Endothelial cell of umbilical vein (primary cell): Measurements from ENCODE around the gene ATP2B2. TPM values are rescaled to one million over a fixed set of nuclear protein-coding genes. Genes with fewer than 3 reads are reported as not detected.

Experiments
- BruUV-seq: library from RNA; stranded (reverse); fragments of 400-500 nt; replicated peaks from 2 replicates; lab custom pipeline; 2021; lab: Mats Ljungman, UMichigan
- CTCF ChIA-PET: fragments of 300-600, 350-600 bp; sonication (Branson Sonifier 250); formaldehyde crosslinking; loops from one replicate; lab custom pipeline; 2021; ENCODE audit warnings: antibody characterized with exemption, inconsistent platforms; lab: Charles Lee
- POLR2A ChIA-PET: fragments of 300-600, 350-600 bp; sonication (Branson Sonifier 250); formaldehyde crosslinking; loops from one replicate; lab custom pipeline; 2021; ENCODE audit warnings: antibody characterized with exemption, inconsistent platforms; lab: Charles Lee
- DNase-seq: peaks from one replicate; pipeline ENCODE4 v3.0.0-alpha.2; 2011; ENCODE audit warnings: low read depth, low spot score
- FAIRE-seq: peaks from 2 replicates; lab custom pipeline; 2011; peaks lifted over from hg19 to GRCh38; lab: Jason Lieb, UNC
- H2AFZ ChIP-seq: 2 replicates; pipeline ENCODE4 v1.6.0; 2012; ENCODE audit warnings: low read depth, low read length, control low read depth, inconsistent platforms
- H3K27ac ChIP-seq: 2 replicates; pipeline ENCODE4 v1.5.1; 2011; ENCODE audit warnings: low read depth, mild to moderate bottlenecking, control low read depth, low read length, moderate library complexity; ENCODE audit not compliant: insufficient read depth
- H3K27me3 ChIP-seq, 2 experiments: 2 replicates each; pipeline versions ENCODE4 v1.6.0 to v1.6.1; 2011; ENCODE audit warnings: low read length in 2 of 2, mixed read lengths in 1 of 2; ENCODE audit not compliant: control insufficient read depth in 2 of 2, insufficient read depth in 2 of 2
- H3K36me3 ChIP-seq, 2 experiments: 2 replicates in 1 of 2; 3 replicates in 1 of 2; pipeline ENCODE4 v1.5.1; 2011; ENCODE audit warnings: low read length in 2 of 2, mild to moderate bottlenecking in 1 of 2, moderate library complexity in 1 of 2; ENCODE audit not compliant: control insufficient read depth in 2 of 2, insufficient read depth in 2 of 2; ENCODE audit errors: extremely low read depth in 1 of 2
- H3K4me1 ChIP-seq: 3 replicates; pipeline ENCODE4 v1.5.1; 2011; ENCODE audit warnings: mild to moderate bottlenecking, low read length; ENCODE audit not compliant: control insufficient read depth, insufficient read depth; ENCODE audit errors: extremely low read depth
- H3K4me2 ChIP-seq: 2 replicates; pipeline ENCODE4 v1.6.1; 2011; ENCODE audit warnings: low read length, control low read depth, mixed read lengths; ENCODE audit not compliant: insufficient read depth
- H3K4me3 ChIP-seq, 3 experiments: fragments of 200-600 bp in 1 of 3; sonication (generic), shearing (Covaris generic) in 1 of 3; replicated peaks in 1 of 3; 2 replicates each; pipeline ENCODE4 v1.5.1; 2011 to 2016; ENCODE audit warnings: control low read depth in 3 of 3, low read length in 3 of 3, mild to moderate bottlenecking in 2 of 3, inconsistent platforms in 1 of 3, low read depth in 1 of 3, moderate library complexity in 1 of 3; ENCODE audit not compliant: insufficient read depth in 1 of 3
- H3K79me2 ChIP-seq: 2 replicates; pipeline ENCODE4 v1.6.0; 2012; ENCODE audit warnings: low read length, inconsistent platforms; ENCODE audit not compliant: control insufficient read depth, insufficient read depth
- H3K9ac ChIP-seq: replicated peaks from 2 replicates; pipeline ENCODE3; 2011; ENCODE audit warnings: low read length, control low read depth; ENCODE audit not compliant: insufficient read depth; ENCODE audit errors: extremely low read depth
- H3K9me1 ChIP-seq: replicated peaks from 3 replicates; pipeline ENCODE4 v1.6.0; 2011; ENCODE audit warnings: mild to moderate bottlenecking, low read length; ENCODE audit not compliant: control insufficient read depth, insufficient read depth; ENCODE audit errors: extremely low read depth
- H3K9me3 ChIP-seq: replicated peaks from 2 replicates; pipeline ENCODE4 v1.5.1; 2012; ENCODE audit warnings: low read length, inconsistent platforms; ENCODE audit not compliant: control insufficient read depth, insufficient read depth
- H4K20me1 ChIP-seq: replicated peaks from 2 replicates; pipeline ENCODE3; 2011; ENCODE audit warnings: mild to moderate bottlenecking, low read length; ENCODE audit not compliant: control insufficient read depth, insufficient read depth; ENCODE audit errors: extremely low read depth
- EZH2 ChIP-seq: IDR thresholded peaks from 2 replicates; pipeline ENCODE4 v1.6.1; 2012; ENCODE audit warnings: borderline replicate concordance, low read depth, mild to moderate bottlenecking, moderate library complexity, low read length, inconsistent platforms; ENCODE audit not compliant: severe bottlenecking
- FOS ChIP-seq: IDR thresholded peaks from 2 replicates; pipeline ENCODE4 v1.6.1; 2011; ENCODE audit warnings: mild to moderate bottlenecking, low read length, moderate library complexity, borderline replicate concordance; ENCODE audit not compliant: insufficient read depth
- GATA2 ChIP-seq: IDR thresholded peaks from 2 replicates; pipeline ENCODE4 v1.7.0; 2011; ENCODE audit warnings: low read depth, mild to moderate bottlenecking, moderate library complexity, mixed read lengths, low read length; ENCODE audit not compliant: insufficient read length, insufficient read depth
- JUN ChIP-seq: IDR thresholded peaks from 2 replicates; pipeline ENCODE4 v1.6.1; 2011; ENCODE audit warnings: borderline replicate concordance, low read depth; ENCODE audit not compliant: insufficient read length, insufficient read depth
- MYC ChIP-seq: IDR thresholded peaks from one replicate; pipeline ENCODE4 v1.6.1; 2011; ENCODE audit warnings: mild to moderate bottlenecking, low read depth, low read length
- POLR2A ChIP-seq: IDR thresholded peaks from 2 replicates; pipeline ENCODE4 v1.6.1; 2012; ENCODE audit warnings: low read depth, mild to moderate bottlenecking, control low read depth, low read length
- POLR2AphosphoS5 ChIP-seq: IDR thresholded peaks from 2 replicates; pipeline ENCODE4 v1.6.1; 2012; ENCODE audit warnings: low read depth, mild to moderate bottlenecking, control low read depth, low read length, moderate library complexity; ENCODE audit not compliant: insufficient read depth
- dilution Hi-C: fragments of 300-500 bp; cut with MboI; formaldehyde crosslinking; loops from one replicate; pipeline ENCODE4 v1.15.0; 2019; ENCODE audit warnings: low sequenced_read_pairs; ENCODE audit not compliant: extremely low pct_ligation_motif_present
- intact Hi-C: fragments of 100-400 bp; cut with micrococcal nuclease; formaldehyde crosslinking; loops from one replicate; pipeline ENCODE4 v1.10.0; 2022
- polyA plus RNA-seq, 4 experiments: library from polyadenylated mRNA; depleted of rRNA in 3 of 4; stranded (reverse) in 3 of 4; unstranded in 1 of 4; fragments of >200 nt; gene quantifications; 2 replicates each; pipeline versions ENCODE4 v1.2.1 to v1.2.3, GENCODE V29; 2011 to 2012; ENCODE audit warnings: missing spikeins in 1 of 4
- total RNA-seq: library from RNA; stranded (reverse); gene quantifications from 2 replicates; pipeline ENCODE4 v1.2.3, GENCODE V29; 2021
- TF ChIP-seq, protein P1 (sequence below), 2 donors: IDR thresholded peaks; 1 replicate in 1 of 2; 2 replicates in 1 of 2; pipeline ENCODE4 v1.5.1; 2011; ENCODE audit warnings: low read length in 2 of 2, mild to moderate bottlenecking in 2 of 2, moderate library complexity in 2 of 2, control low read depth in 1 of 2, inconsistent platforms in 1 of 2, low read depth in 1 of 2; ENCODE audit not compliant: insufficient read depth in 1 of 2; ENCODE audit errors: extremely low read depth in 1 of 2
- TF ChIP-seq, protein P2 (sequence below): IDR thresholded peaks from 2 replicates; pipeline ENCODE4 v1.6.1; 2011; ENCODE audit not compliant: insufficient read depth, insufficient read length

The ATP2B2 gene
- total and polyA plus RNA-seq, 2 donors (not counting 3 experiments of a cell fraction or from before 2014, with no cell fraction given) = not detected

DNA sequence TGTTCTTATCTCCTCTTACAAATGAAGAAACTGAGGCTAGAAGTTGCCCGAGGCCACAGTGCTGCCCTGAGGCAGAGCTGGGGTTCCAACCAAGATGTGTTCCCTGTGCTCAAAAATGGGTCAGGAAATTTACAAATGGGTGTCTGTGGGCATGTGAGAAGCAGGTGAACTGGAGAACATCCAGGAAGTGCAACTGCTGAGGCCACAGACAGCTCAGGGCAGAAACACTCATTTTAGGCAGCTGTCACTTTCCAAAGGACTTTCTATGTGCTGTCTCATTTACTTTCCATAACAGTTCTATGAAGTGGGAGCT is 47.2 kb upstream of the ATP2B2 start:
- no peaks in the 10 kb centered on the region for H4K20me1 ChIP-seq
- H3K9ac ChIP-seq = no peak overlapping the region
- no peaks in the 10 kb centered on the region for H3K36me3 ChIP-seq
- TF ChIP-seq EZH2 (no peak), FOS (no peak), MYC (no peak), POLR2AphosphoS5 (no peak), POLR2A (no peak), JUN (no peak), GATA2 (no peak)
- TF ChIP-seq, protein P1, sequence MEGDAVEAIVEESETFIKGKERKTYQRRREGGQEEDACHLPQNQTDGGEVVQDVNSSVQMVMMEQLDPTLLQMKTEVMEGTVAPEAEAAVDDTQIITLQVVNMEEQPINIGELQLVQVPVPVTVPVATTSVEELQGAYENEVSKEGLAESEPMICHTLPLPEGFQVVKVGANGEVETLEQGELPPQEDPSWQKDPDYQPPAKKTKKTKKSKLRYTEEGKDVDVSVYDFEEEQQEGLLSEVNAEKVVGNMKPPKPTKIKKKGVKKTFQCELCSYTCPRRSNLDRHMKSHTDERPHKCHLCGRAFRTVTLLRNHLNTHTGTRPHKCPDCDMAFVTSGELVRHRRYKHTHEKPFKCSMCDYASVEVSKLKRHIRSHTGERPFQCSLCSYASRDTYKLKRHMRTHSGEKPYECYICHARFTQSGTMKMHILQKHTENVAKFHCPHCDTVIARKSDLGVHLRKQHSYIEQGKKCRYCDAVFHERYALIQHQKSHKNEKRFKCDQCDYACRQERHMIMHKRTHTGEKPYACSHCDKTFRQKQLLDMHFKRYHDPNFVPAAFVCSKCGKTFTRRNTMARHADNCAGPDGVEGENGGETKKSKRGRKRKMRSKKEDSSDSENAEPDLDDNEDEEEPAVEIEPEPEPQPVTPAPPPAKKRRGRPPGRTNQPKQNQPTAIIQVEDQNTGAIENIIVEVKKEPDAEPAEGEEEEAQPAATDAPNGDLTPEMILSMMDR (IDR thresholded peaks at IDR 0.05; ENCODE audit: extremely low read depth in 1 of 2, insufficient read depth in 1 of 2, low read depth in 1 of 2, low read length in 2 of 2) = no peak
- TF ChIP-seq, protein P2, sequence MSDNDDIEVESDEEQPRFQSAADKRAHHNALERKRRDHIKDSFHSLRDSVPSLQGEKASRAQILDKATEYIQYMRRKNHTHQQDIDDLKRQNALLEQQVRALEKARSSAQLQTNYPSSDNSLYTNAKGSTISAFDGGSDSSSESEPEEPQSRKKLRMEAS = no peak
- no peak overlapping the region for H3K4me3 ChIP-seq
- CTCF ChIA-PET = interaction anchor here (0.5 to 1.1 kb wide), 2 partner anchors 17 to 186 kb away, joined by 3 read pairs; no protein-coding TSS in a partner anchor
- no peaks in the 10 kb centered on the region for H3K9me1 ChIP-seq
- no peak overlapping the region for H3K4me2 ChIP-seq
- BruUV-seq = no TSS peak
- FAIRE-seq = no peak
- H3K9me3 ChIP-seq = no peaks in the 10 kb centered on the region
- H3K27ac ChIP-seq = no peak overlapping the region
- intact Hi-C loops (no loop called here), dilution Hi-C loops (no loop called here)
- POLR2A ChIA-PET = no interaction called here
- H3K79me2 ChIP-seq = no peaks in the 10 kb centered on the region
- DNase-seq = no peak
- H3K4me1 ChIP-seq = no peaks in the 10 kb centered on the region
- no peak overlapping the region for H2AFZ ChIP-seq
- H3K27me3 ChIP-seq = no peaks in the 10 kb centered on the region
